HepG2 (cell line): ENCODE data around the gene PEPD. TPM values are rescaled to one million over a fixed set of nuclear protein-coding genes. Genes with fewer than 3 reads are reported as not detected.
A peak's percentile ranks its signal among the peaks of the same experiment; 100 is the strongest.

Source experiments
- BCL3 ChIP-seq: sonication (generic); formaldehyde crosslinking; IDR thresholded peaks from 2 replicates; pipeline ENCODE4 v1.5.1; 2020; ENCODE audit warnings: mild to moderate bottlenecking, missing genetic modification reagents, moderate library complexity
- IRF1 ChIP-seq: sonication (generic); formaldehyde crosslinking; IDR thresholded peaks from 2 replicates; pipeline ENCODE4 v1.4.0; 2020; ENCODE audit warnings: low read depth, mild to moderate bottlenecking, missing genetic modification reagents
- PAX8 ChIP-seq: sonication (generic); formaldehyde crosslinking; IDR thresholded peaks from 2 replicates; pipeline ENCODE4 v1.8.0; 2022; ENCODE audit warnings: mild to moderate bottlenecking, missing genetic modification reagents, borderline replicate concordance
- PAXIP1 ChIP-seq: sonication (generic); formaldehyde crosslinking; conservative IDR thresholded peaks from 2 replicates; pipeline ENCODE4 v1.4.0; 2020; ENCODE audit warnings: mild to moderate bottlenecking, missing genetic modification reagents, moderate library complexity
- RBAK ChIP-seq: sonication (generic); formaldehyde crosslinking; IDR thresholded peaks from 2 replicates; pipeline ENCODE4 v1.5.1; 2020; ENCODE audit warnings: mild to moderate bottlenecking, missing genetic modification reagents
- RNF2 ChIP-seq: fragments of 450-650 bp; conservative IDR thresholded peaks from 2 replicates; pipeline ENCODE4 v1.6.1; 2016; ENCODE audit warnings: low read depth
- SMAD3 ChIP-seq: sonication (generic); formaldehyde crosslinking; IDR thresholded peaks from 2 replicates; pipeline ENCODE4 v1.4.0; 2020; ENCODE audit warnings: missing genetic modification reagents
- SP2 ChIP-seq: sonication (generic); formaldehyde crosslinking; IDR thresholded peaks from 2 replicates; pipeline ENCODE4 v1.5.1; 2020; ENCODE audit warnings: mild to moderate bottlenecking, missing genetic modification reagents
- ZBTB10 ChIP-seq: sonication (generic); formaldehyde crosslinking; IDR thresholded peaks from 2 replicates; pipeline ENCODE4 v1.4.0; 2020; ENCODE audit warnings: missing genetic modification reagents, borderline replicate concordance
- ZBTB39 ChIP-seq: sonication (generic); formaldehyde crosslinking; IDR thresholded peaks from 2 replicates; pipeline ENCODE4 v1.5.0; 2020; ENCODE audit warnings: missing genetic modification reagents
- ZMYM2 ChIP-seq: sonication (generic); formaldehyde crosslinking; IDR thresholded peaks from 2 replicates; pipeline ENCODE4 v1.8.0; 2022; ENCODE audit warnings: mild to moderate bottlenecking, missing genetic modification reagents
- ZNF124 ChIP-seq: sonication (generic); formaldehyde crosslinking; IDR thresholded peaks from 2 replicates; pipeline ENCODE4 v1.4.0; 2020; ENCODE audit warnings: missing genetic modification reagents
- ZNF180 ChIP-seq: sonication (generic); formaldehyde crosslinking; IDR thresholded peaks from 2 replicates; pipeline ENCODE4 v1.4.0; 2020; ENCODE audit warnings: low read depth, missing genetic modification reagents, borderline replicate concordance
- ZNF562 ChIP-seq: sonication (generic); formaldehyde crosslinking; IDR thresholded peaks from 2 replicates; pipeline ENCODE4 v1.8.0; 2022; ENCODE audit warnings: missing genetic modification reagents, borderline replicate concordance
- ZSCAN31 ChIP-seq: sonication (generic); formaldehyde crosslinking; IDR thresholded peaks from 2 replicates; pipeline ENCODE4 v1.5.0; 2020; ENCODE audit warnings: low read depth, mild to moderate bottlenecking, missing genetic modification reagents
- polyA plus RNA-seq, 8 experiments: library from polyadenylated mRNA; depleted of rRNA in 3 of 8; stranded (reverse) in 7 of 8; unstranded in 1 of 8; fragments of >200 nt; fragmentation: Illumina TruSeq in 4 of 8; extraction: Trizol in 4 of 8; gene quantifications; 2 replicates each; pipeline versions ENCODE4 v1.2.1 to v1.2.3, GENCODE V29; 2011 to 2016; ENCODE audit warnings: low read depth in 4 of 8, missing spikeins in 1 of 8, mixed read lengths in 1 of 8; ENCODE audit not compliant: insufficient read depth in 1 of 8
- total RNA-seq, 5 experiments: library from RNA; depleted of rRNA; stranded (reverse); fragments of >200 nt; fragmentation: Illumina TruSeq; extraction: Trizol; gene quantifications; 2 replicates each; pipeline ENCODE4 v1.2.3, GENCODE V29; 2016; ENCODE audit warnings: low read depth in 1 of 5

The PEPD gene
- total and polyA plus RNA-seq, 2 of the 13 experiments (the other 11 are each of a cell fraction or from before 2014, with no cell fraction given): 60.7 to 75.1 TPM

GRCh38 chr19:33392341-33393285 lies 129.0 kb downstream of the PEPD start (continued):
- peak; percentile 98 for TF ChIP-seq IRF1
- peak; percentile 100 for TF ChIP-seq BCL3 (CRISPR knock-in tag)
- peak; percentile 98 for TF ChIP-seq RNF2
- peak; percentile 99 for TF ChIP-seq RBAK (CRISPR knock-in tag)
- TF ChIP-seq PAXIP1 (CRISPR knock-in tag): peak; percentile 97
- peak; percentile 94 for TF ChIP-seq ZMYM2 (CRISPR knock-in tag)
- TF ChIP-seq ZSCAN31: peak; percentile 100
- peak; percentile 97 for TF ChIP-seq ZBTB39 (CRISPR knock-in tag)
- peak; percentile 66 for TF ChIP-seq SP2 (CRISPR knock-in tag)
- peak; percentile 97; the same call in 1 of the 2 replicates for TF ChIP-seq ZNF180 (CRISPR knock-in tag)
- peak; percentile 99 for TF ChIP-seq SMAD3 (CRISPR knock-in tag)
- no peak; the same call in 1 of the 2 replicates for TF ChIP-seq ZNF562 (CRISPR knock-in tag)
- peak; percentile 100; the same call in 1 of the 2 replicates for TF ChIP-seq PAX8 (CRISPR knock-in tag)
- peak; percentile 99 for TF ChIP-seq ZBTB10 (CRISPR knock-in tag)
- peak; percentile 98 for TF ChIP-seq ZNF124 (CRISPR knock-in tag)
